Right lobe of liver (tissue), 6 donors: Measurements from ENCODE around the gene ENTPD2. TPM values are rescaled to one million over a fixed set of nuclear protein-coding genes. Genes with fewer than 3 reads are reported as not detected.

Experiments
- ATAC-seq, 4 donors: fragments of 200-7000 bp; cut with Tn5 transposase; one replicate each; pipeline ENCODE4 v1.9.1; 2020; ENCODE audit warnings: mild to moderate bottlenecking in 4 of 4, moderate library complexity in 4 of 4
- DNase-seq, 3 donors: peaks; one replicate each; pipeline ENCODE4 v3.0.0-alpha.2; 2020
- H3K27ac ChIP-seq, 3 donors: fragments of 200-600 bp; one replicate each; pipeline ENCODE4 v1.8.0; 2022
- H3K27me3 ChIP-seq, 2 donors: fragments of 200-600 bp; one replicate each; pipeline ENCODE4 v1.8.0; 2022
- H3K36me3 ChIP-seq, 4 donors: fragments of 200-600 bp; sonication (generic) in 1 of 4; one replicate each; pipeline versions ENCODE4 v1.5.1 to v1.8.0; 2017 to 2022; ENCODE audit warnings: control low read depth in 1 of 4
- H3K4me1 ChIP-seq, 4 donors: fragments of 200-600 bp; sonication (generic) in 1 of 4; one replicate each; pipeline versions ENCODE4 v1.5.1 to v1.8.0; 2017 to 2022; ENCODE audit warnings: control low read depth in 1 of 4
- H3K4me3 ChIP-seq, 3 donors: fragments of 200-600 bp; one replicate each; pipeline ENCODE4 v1.8.0; 2022
- H3K9me3 ChIP-seq, 4 donors: fragments of 200-600 bp; sonication (generic) in 1 of 4; one replicate each; pipeline versions ENCODE4 v1.5.1 to v1.8.0; 2017 to 2022; ENCODE audit warnings: control low read depth in 1 of 4
- CTCF ChIP-seq, 4 donors: fragments of 200-600 bp in 3 of 4; fragments of 450-650 bp in 1 of 4; IDR thresholded peaks; one replicate each; pipeline versions ENCODE4 v1.5.1 to v1.8.0; 2016 to 2022; ENCODE audit warnings: antibody characterized with exemption in 4 of 4, mild to moderate bottlenecking in 2 of 4
- POLR2A ChIP-seq: fragments of 450-650 bp; IDR thresholded peaks from one replicate; pipeline ENCODE4 v1.6.1; 2017; ENCODE audit warnings: antibody characterized with exemption, mild to moderate bottlenecking
- WGBS: methylation state at CpG from one replicate; pipeline ENCODE4 v1.1.6; 2018; ENCODE audit warnings: low coverage, low lambda C conversion rate; ENCODE audit not compliant: insufficient coverage; ENCODE audit errors: missing lambda C conversion rate; 5-methylcytosine and 5-hydroxymethylcytosine counted together
- intact Hi-C, 2 donors: fragments of 100-400 bp; cut with DNase I; formaldehyde crosslinking; loops; one replicate each; pipeline versions ENCODE4 v1.11.2 to v1.14.1; 2022
- total RNA-seq, 6 experiments: library from RNA; depleted of rRNA in 2 of 6; stranded (reverse); fragments of >200 nt in 2 of 6; fragmentation: NEBNext Ultra II Directional in 3 of 6; extraction: Animal tissue kit (Norgen Biotek cat#: 25700) in 3 of 6; gene quantifications; one replicate each; pipeline versions ENCODE4 v1.1.0 to v1.2.4, GENCODE V29; 2016 to 2023
- donor health status: DM: no; HTN: yes; CAD: no.
- donor health status: DM: no; HTN: no; CAD: no.
- donor health status: DM: no; HTN: no; CAD: no.
- donor health status: DM: no; HTN: yes; CAD: no.
- donor health status: DM: no; HTN: yes; CAD: no.

ENTPD2 gene
- total RNA-seq, 6 experiments from 2014 or later = 0.50 to 2.1 (median 0.80) TPM

GRCh38 chr9:137015540-137015930 lies 38.3 kb downstream of the ENTPD2 start:
- Histone ChIP-seq H3K4me3 (no peak overlapping the region), H3K27me3 (no peaks in the 10 kb centered on the region), H3K27ac (no peak overlapping the region), H3K9me3 (no peaks in the 10 kb centered on the region), H3K36me3 (peaks cover 0 to 17% (median 0%) of the 10 kb centered on the region in 4 donors), H3K4me1 (no peaks in the 10 kb centered on the region)
- WGBS = 98% methylated on average over 6 of the region's 25 CpGs
- DNase-seq = no peak
- intact Hi-C loops = no loop called here
- no peak for ATAC-seq
- TF ChIP-seq CTCF (IDR thresholded peaks at IDR 0.05) = no peak
- TF ChIP-seq POLR2A = no peak

GRCh38 chr9:137014776-137015539 lies 38.9 kb downstream of the ENTPD2 start:
- TF ChIP-seq CTCF (IDR thresholded peaks at IDR 0.05) = no peak
- no peak for TF ChIP-seq POLR2A

GRCh38 chr9:137014166-137014565 lies 39.7 kb downstream of the ENTPD2 start:
- ATAC-seq = no peak
- H3K4me1 ChIP-seq = no peaks in the 10 kb centered on the region
- peaks cover 0 to 17% (median 1%) of the 10 kb centered on the region in 4 donors for H3K36me3 ChIP-seq
- no peaks in the 10 kb centered on the region for H3K9me3 ChIP-seq
- H3K4me3 ChIP-seq = no peak overlapping the region
- no CpG with 5 or more reads among the region's 23 CpGs for WGBS
- no peak for DNase-seq
- TF ChIP-seq CTCF (IDR thresholded peaks at IDR 0.05) = no peak
- TF ChIP-seq POLR2A = no peak
- no peak overlapping the region for H3K27ac ChIP-seq
- H3K27me3 ChIP-seq = no peaks in the 10 kb centered on the region
- intact Hi-C loops = no loop called here

More at GRCh38 chr9:137014776-137015539, 38.9 kb downstream of the ENTPD2 start:
- no peaks in the 10 kb centered on the region for H3K4me1 ChIP-seq
- H3K36me3 ChIP-seq = peaks cover 0 to 17% (median 0%) of the 10 kb centered on the region in 4 donors
- whole genome bisulfite sequencing = 100% methylated on average over 1 of the region's 36 CpGs
- DNase-seq (no peak), ATAC-seq (no peak)
- H3K27me3 ChIP-seq = no peaks in the 10 kb centered on the region
- intact Hi-C loops = no loop called here
- no peak overlapping the region for H3K4me3 ChIP-seq
- no peaks in the 10 kb centered on the region for H3K9me3 ChIP-seq
- H3K27ac ChIP-seq = no peak overlapping the region

GRCh38 chr9:137013571-137013940 lies 40.3 kb downstream of the ENTPD2 start:
- Histone ChIP-seq H3K27ac (no peak overlapping the region), H3K27me3 (no peaks in the 10 kb centered on the region), H3K9me3 (no peaks in the 10 kb centered on the region), H3K36me3 (peaks cover 0 to 17% (median 1%) of the 10 kb centered on the region in 4 donors), H3K4me1 (no peaks in the 10 kb centered on the region), H3K4me3 (no peak overlapping the region)
- intact Hi-C loops = no loop called here
- WGBS = no CpG with 5 or more reads among the region's 20 CpGs
- TF ChIP-seq POLR2A (no peak), CTCF (IDR thresholded peaks at IDR 0.05) (no peak)
- DNase-seq (no peak), ATAC-seq (no peak)
